ENCODE measurements around the gene RTEL1.

GRCh38 chr20:63617876-63618265, 40.2 kb upstream of the RTEL1 start:
- TF ChIP-seq POLR2AphosphoS5 (IDR thresholded peaks at IDR 0.05; ENCODE audit: low read depth, low read length) (no peak), CHD2 (IDR thresholded peaks at IDR 0.05; ENCODE audit: low read length, partially characterized antibody) (no peak), CTCF (IDR thresholded peaks at IDR 0.05) (no peak), PBX3 (IDR thresholded peaks at IDR 0.05) (no peak), RFX5 (IDR thresholded peaks at IDR 0.05; ENCODE audit: low read length) (no peak), GABPA (IDR thresholded peaks at IDR 0.05; ENCODE audit: low read depth) (no peak), NFIC (IDR thresholded peaks at IDR 0.05; ENCODE audit: borderline replicate concordance) (no peak), RXRA (IDR thresholded peaks at IDR 0.05; ENCODE audit: borderline replicate concordance, low read depth) (no peak), IRF3 (IDR thresholded peaks at IDR 0.05; ENCODE audit: low read depth, low read length) (no peak), SIN3A (IDR thresholded peaks at IDR 0.05; ENCODE audit: borderline replicate concordance, low read depth, low read length) (no peak), USF2 (IDR thresholded peaks at IDR 0.05; ENCODE audit: borderline replicate concordance, low read depth, low read length) (no peak), REST (IDR thresholded peaks at IDR 0.05; ENCODE audit: low read depth, low read length) (no peak)

All from SK-N-SH (cell line).